Sigmoid colon (tissue), 7 donors: ENCODE data around the gene TPMT. TPM values are rescaled to one million over a fixed set of nuclear protein-coding genes. Genes with fewer than 3 reads are reported as not detected.
A peak's percentile ranks its signal among the peaks of the same experiment; 100 is the strongest.

Experiments
- DNase-seq: peaks from one replicate; pipeline ENCODE4 v3.0.0-alpha.2; 2019
- H3K27ac ChIP-seq, 4 donors: fragments of 200-600 bp; sonication (generic); one replicate each; pipeline ENCODE4 v1.5.1; 2016 to 2019; ENCODE audit warnings: mild to moderate bottlenecking in 1 of 4
- H3K27me3 ChIP-seq, 3 donors: fragments of 200-600 bp; sonication (generic); one replicate each; pipeline ENCODE4 v1.5.1; 2019; ENCODE audit warnings: mild to moderate bottlenecking in 1 of 3
- H3K36me3 ChIP-seq, 4 donors: fragments of 200-600 bp; sonication (generic); one replicate each; pipeline ENCODE4 v1.5.1; 2016 to 2019
- H3K4me1 ChIP-seq, 4 donors: fragments of 200-600 bp; sonication (generic); one replicate each; pipeline ENCODE4 v1.5.1; 2017 to 2019
- H3K4me3 ChIP-seq, 4 donors: fragments of 200-600 bp; sonication (generic); one replicate each; pipeline ENCODE4 v1.5.1; 2017 to 2019; ENCODE audit warnings: mild to moderate bottlenecking in 2 of 4, moderate library complexity in 1 of 4
- H3K9me3 ChIP-seq, 4 donors: fragments of 200-600 bp in 3 of 4; sonication (generic) in 3 of 4; one replicate each; pipeline versions ENCODE4 v1.5.1 to v1.6.1; 2013 to 2019
- CTCF ChIP-seq, 4 experiments: fragments of 450-650 bp in 3 of 4; fragments of 200-600 bp in 1 of 4; IDR thresholded peaks; one replicate each; pipeline ENCODE4 v1.5.1; 2016 to 2019; ENCODE audit warnings: antibody characterized with exemption in 4 of 4, mild to moderate bottlenecking in 3 of 4, moderate library complexity in 2 of 4
- EP300 ChIP-seq, 4 donors: sonication (generic); formaldehyde crosslinking; IDR thresholded peaks; one replicate each; pipeline ENCODE4 v1.6.1; 2017; ENCODE audit warnings: antibody characterized with exemption in 4 of 4
- POLR2A ChIP-seq, 2 donors: fragments of 450-650 bp; IDR thresholded peaks; one replicate each; pipeline ENCODE4 v1.6.1; 2016; ENCODE audit warnings: antibody characterized with exemption in 2 of 2, mild to moderate bottlenecking in 2 of 2, moderate library complexity in 2 of 2
- POLR2AphosphoS5 ChIP-seq, 4 donors: sonication (generic); formaldehyde crosslinking; IDR thresholded peaks; one replicate each; pipeline ENCODE4 v1.6.1; 2017; ENCODE audit warnings: antibody characterized with exemption in 4 of 4
- WGBS, 2 donors: extraction: QIAGEN DNeasy Blood & Tissue Kit; methylation state at CpG; one replicate each; pipeline ENCODE4 v1.1.7; 2013; 5-methylcytosine and 5-hydroxymethylcytosine counted together
- intact Hi-C: fragments of 100-400 bp; cut with DNase I; formaldehyde crosslinking; loops from one replicate; pipeline ENCODE4 v1.15.1; 2023
- polyA plus RNA-seq, 3 donors: library from polyadenylated mRNA; stranded (reverse); fragments of 200-250 nt; gene quantifications; one replicate each; pipeline ENCODE4 v1.2.3, GENCODE V29; 2013
- total RNA-seq, 4 donors: library from RNA; depleted of rRNA; stranded (reverse); fragments of >200 nt; gene quantifications; one replicate each; pipeline ENCODE4 v1.1.0, GENCODE V29; 2016
- donor health status: healthy with polysubstance abuse.
- donor health status: Bipolar disorder and iron deficiency.
- donor health status: healthy.

The TPMT gene
- total and polyA plus RNA-seq, 7 donors: 6.6 to 131 (median 11.1) TPM

- intact Hi-C loops: loop anchor here (10.0 kb wide), 1 partner anchor 971 kb away; no protein-coding TSS in a partner anchor
- H3K27me3 ChIP-seq: no peaks in the 10 kb centered on the region
- H3K4me1 ChIP-seq: peaks cover 0 to 13% (median 10%) of the 10 kb centered on the region in 4 donors
- DNase-seq: no peak
- H3K27ac ChIP-seq: no peak overlapping the region
- H3K4me3 ChIP-seq: no peak overlapping the region
- TF ChIP-seq POLR2AphosphoS5 (IDR thresholded peaks at IDR 0.05) (no peak), CTCF (IDR thresholded peaks at IDR 0.05) (no peak), EP300 (IDR thresholded peaks at IDR 0.05) (no peak), POLR2A (IDR thresholded peaks at IDR 0.05) (no peak)
- H3K9me3 ChIP-seq: no peaks in the 10 kb centered on the region
- 69 to 85% methylated on average over 5 of the region's 5 CpGs for WGBS, 2 donors
- peaks cover 0 to 21% (median 3%) of the 10 kb centered on the region in 4 donors for H3K36me3 ChIP-seq
Observed at GRCh38 chr6:18126121-18126520, 28.8 kb downstream of the TPMT start.

GRCh38 chr6:18122128-18123093 lies 32.5 kb downstream of the TPMT start, which contains the start of gene NHLRC1:
Gene NHLRC1, minus strand, starts transcription at chr6:18122677. Its CDS starts 71 bp downstream, at chr6:18122606.
- Histone ChIP-seq H3K27ac (peak within 1 kb of the TSS; percentile 42 to 62 (median 52)), H3K9me3 (no peaks in the 10 kb centered on the region), H3K4me3 (peak within 1 kb of the TSS; percentile 44 to 61 (median 52)), H3K36me3 (no peaks in the 10 kb centered on the region), H3K27me3 (no peaks in the 10 kb centered on the region), H3K4me1 (peaks cover 0 to 13% (median 10%) of the 10 kb centered on the region in 4 donors)
- peak; percentile 95 for DNase-seq
- WGBS, 2 donors: 18 to 31% methylated on average over 82 of the region's 82 CpGs
- intact Hi-C loops: loop anchor here (2.0 to 10.0 kb wide), 5 partner anchors 136 to 968 kb away; partner anchors contain the start of gene KIF13A
- TF ChIP-seq CTCF (IDR thresholded peaks at IDR 0.05) (peak; percentile 85 to 97 (median 94)), POLR2A (IDR thresholded peaks at IDR 0.05) (peak in 1 of 2 donors; percentile 25), POLR2AphosphoS5 (IDR thresholded peaks at IDR 0.05) (peak; percentile 79 to 90 (median 86)), EP300 (IDR thresholded peaks at IDR 0.05) (no peak)

- intact Hi-C loops: loop anchor here (2.0 to 10.0 kb wide), 5 partner anchors 135 to 967 kb away; partner anchors contain the start of gene KIF13A
- DNase-seq: peak; percentile 63
- no peaks in the 10 kb centered on the region for H3K27me3 ChIP-seq
- H3K4me3 ChIP-seq: peak overlapping the region; percentile 44 to 61 (median 52)
- no peaks in the 10 kb centered on the region for H3K9me3 ChIP-seq
- TF ChIP-seq POLR2A (IDR thresholded peaks at IDR 0.05): no peak
- no peak for TF ChIP-seq EP300 (IDR thresholded peaks at IDR 0.05)
- no peak for TF ChIP-seq CTCF (IDR thresholded peaks at IDR 0.05)
- no peak for TF ChIP-seq POLR2AphosphoS5 (IDR thresholded peaks at IDR 0.05)
- H3K4me1 ChIP-seq: peaks cover 0 to 13% (median 10%) of the 10 kb centered on the region in 4 donors
- peak overlapping the region in 2 of 4 donors; percentile 42 to 62 for H3K27ac ChIP-seq
- 82 to 96% methylated on average over 19 of the region's 19 CpGs for WGBS, 2 donors
- H3K36me3 ChIP-seq: no peaks in the 10 kb centered on the region
Observed at GRCh38 chr6:18121580-18122127, 33.2 kb downstream of the TPMT start.

- H3K36me3 ChIP-seq: no peaks in the 10 kb centered on the region
- H3K9me3 ChIP-seq: no peaks in the 10 kb centered on the region
- TF ChIP-seq EP300 (IDR thresholded peaks at IDR 0.05): no peak
- TF ChIP-seq CTCF (IDR thresholded peaks at IDR 0.05): no peak
- TF ChIP-seq POLR2A (IDR thresholded peaks at IDR 0.05): no peak
- TF ChIP-seq POLR2AphosphoS5 (IDR thresholded peaks at IDR 0.05): no peak
- no peak overlapping the region for H3K27ac ChIP-seq
- intact Hi-C loops: no loop called here
- 22 to 67% methylated on average over 5 of the region's 5 CpGs for WGBS, 2 donors
- peaks cover 0 to 13% (median 10%) of the 10 kb centered on the region in 4 donors for H3K4me1 ChIP-seq
- H3K27me3 ChIP-seq: no peaks in the 10 kb centered on the region
- H3K4me3 ChIP-seq: no peak overlapping the region
- DNase-seq: no peak
Observed at GRCh38 chr6:18119236-18119635, 35.6 kb downstream of the TPMT start.
